Omental fat pad (tissue), 4 donors: ENCODE results near the gene TXNRD2. TPM values are rescaled to one million over a fixed set of nuclear protein-coding genes. Genes with fewer than 3 reads are reported as not detected.

Experiments
- ATAC-seq: fragments of 150-250 bp; one replicate; pipeline ENCODE4 v1.9.1; 2016; ENCODE audit warnings: mild to moderate bottlenecking, moderate library complexity; ENCODE audit not compliant: low FRiP score
- DNase-seq: peaks from one replicate; pipeline ENCODE4 v3.0.0-alpha.2; 2019; ENCODE audit warnings: low spot score
- total RNA-seq, 4 donors: library from RNA; depleted of rRNA; stranded (reverse); fragments of >200 nt; gene quantifications; one replicate each; pipeline ENCODE4 v1.1.0, GENCODE V29; 2016
- TF ChIP-seq, protein P1 (sequence below), 3 donors: fragments of 450-650 bp; IDR thresholded peaks; one replicate each; pipeline ENCODE4 v1.5.1; 2016 to 2017; ENCODE audit warnings: antibody characterized with exemption in 3 of 3, mild to moderate bottlenecking in 3 of 3, moderate library complexity in 2 of 3

Gene TXNRD2
- total RNA-seq, 4 donors from 2014 or later = 10.1 to 24.4 (median 15.1) TPM

DNA sequence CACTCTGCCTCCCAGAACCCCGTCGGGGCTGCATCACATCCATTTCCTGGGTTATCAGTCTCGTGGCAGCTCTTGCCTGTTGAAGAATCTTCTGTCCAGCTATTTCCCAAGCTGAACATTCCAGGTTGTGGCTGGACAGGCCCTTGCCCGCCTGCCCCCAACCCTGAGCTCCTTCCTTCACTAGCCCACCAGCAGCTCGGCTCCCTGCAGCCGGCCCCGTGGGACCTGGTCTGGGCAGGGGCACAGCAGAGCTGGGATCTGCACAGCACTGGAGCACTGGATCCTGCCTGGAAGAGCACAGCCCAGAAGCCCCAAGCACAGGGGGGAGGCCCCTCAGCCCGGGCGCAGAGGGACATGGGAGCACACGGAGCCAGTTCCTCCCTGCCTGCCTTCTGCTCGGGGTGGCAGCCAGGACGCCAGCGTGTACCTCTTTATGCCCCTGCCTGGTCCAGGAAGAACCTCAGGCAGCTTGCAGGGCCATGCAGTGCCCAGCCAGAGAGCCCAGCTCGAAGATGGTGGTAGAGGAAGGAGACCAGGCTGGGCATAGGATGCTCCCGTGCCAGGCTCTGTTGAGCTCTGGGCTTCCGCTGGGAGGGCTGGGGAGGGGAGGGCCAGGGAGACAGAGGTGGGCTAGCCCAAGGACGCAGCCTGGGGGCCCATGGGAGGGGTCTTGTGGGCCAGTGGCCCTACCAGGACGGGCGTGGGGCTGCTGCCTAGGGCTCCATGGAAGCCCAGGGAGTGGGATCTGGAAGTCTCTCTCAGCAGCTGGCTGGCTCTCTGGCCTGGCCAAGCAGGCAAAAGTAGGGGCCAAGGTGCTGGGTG, 70.4 kb downstream of the TXNRD2 start:
- DNase-seq (peak; percentile 1), ATAC-seq (no peak)
- TF ChIP-seq, protein P1, sequence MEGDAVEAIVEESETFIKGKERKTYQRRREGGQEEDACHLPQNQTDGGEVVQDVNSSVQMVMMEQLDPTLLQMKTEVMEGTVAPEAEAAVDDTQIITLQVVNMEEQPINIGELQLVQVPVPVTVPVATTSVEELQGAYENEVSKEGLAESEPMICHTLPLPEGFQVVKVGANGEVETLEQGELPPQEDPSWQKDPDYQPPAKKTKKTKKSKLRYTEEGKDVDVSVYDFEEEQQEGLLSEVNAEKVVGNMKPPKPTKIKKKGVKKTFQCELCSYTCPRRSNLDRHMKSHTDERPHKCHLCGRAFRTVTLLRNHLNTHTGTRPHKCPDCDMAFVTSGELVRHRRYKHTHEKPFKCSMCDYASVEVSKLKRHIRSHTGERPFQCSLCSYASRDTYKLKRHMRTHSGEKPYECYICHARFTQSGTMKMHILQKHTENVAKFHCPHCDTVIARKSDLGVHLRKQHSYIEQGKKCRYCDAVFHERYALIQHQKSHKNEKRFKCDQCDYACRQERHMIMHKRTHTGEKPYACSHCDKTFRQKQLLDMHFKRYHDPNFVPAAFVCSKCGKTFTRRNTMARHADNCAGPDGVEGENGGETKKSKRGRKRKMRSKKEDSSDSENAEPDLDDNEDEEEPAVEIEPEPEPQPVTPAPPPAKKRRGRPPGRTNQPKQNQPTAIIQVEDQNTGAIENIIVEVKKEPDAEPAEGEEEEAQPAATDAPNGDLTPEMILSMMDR (IDR thresholded peaks at IDR 0.05) = no peak

DNA sequence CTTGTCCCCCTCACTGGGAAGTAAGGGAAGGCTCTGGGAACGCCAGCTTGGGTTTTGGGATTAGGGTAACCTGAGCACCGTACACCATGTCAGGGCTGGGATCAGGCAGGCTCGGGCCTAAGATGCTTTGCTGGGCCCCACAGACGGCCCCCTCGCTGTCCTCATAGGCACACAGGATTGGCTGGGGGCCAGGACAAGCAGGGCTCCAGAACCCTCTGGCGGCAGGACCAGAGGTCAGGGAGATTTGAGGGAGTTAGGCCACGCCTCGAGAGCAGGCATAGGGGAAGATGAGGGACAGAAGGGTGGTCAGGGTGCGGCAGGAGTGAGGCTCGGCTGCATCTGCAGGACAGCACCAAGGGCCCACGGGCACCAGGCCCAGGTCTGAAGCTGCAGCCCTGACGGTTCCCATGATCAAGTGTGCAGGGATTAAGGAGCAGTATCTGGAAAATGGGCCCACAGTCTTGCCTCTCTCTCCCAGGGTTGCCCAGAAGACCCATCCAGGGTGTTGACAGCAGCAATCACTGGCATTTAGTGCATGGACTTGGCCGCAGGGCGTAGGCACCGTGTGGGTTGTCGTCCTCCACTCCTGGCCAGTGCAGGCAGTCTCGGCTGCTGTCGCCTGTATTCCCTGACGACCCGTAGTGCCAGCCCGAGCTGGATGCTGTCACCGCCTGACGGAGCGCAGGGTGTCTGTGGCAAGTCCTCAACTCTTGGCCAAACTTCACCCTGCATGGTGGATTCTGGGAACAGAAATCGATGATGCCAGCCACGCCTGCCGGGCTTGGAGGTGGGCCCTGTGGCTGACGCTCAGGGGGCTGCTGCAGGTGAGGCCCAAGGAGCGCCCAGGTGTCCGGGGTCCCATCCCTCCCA, 71.2 kb downstream of the TXNRD2 start:
- DNase-seq = peak; percentile 16
- TF ChIP-seq, protein P1 (IDR thresholded peaks at IDR 0.05) = no peak
- no peak for ATAC-seq

DNA sequence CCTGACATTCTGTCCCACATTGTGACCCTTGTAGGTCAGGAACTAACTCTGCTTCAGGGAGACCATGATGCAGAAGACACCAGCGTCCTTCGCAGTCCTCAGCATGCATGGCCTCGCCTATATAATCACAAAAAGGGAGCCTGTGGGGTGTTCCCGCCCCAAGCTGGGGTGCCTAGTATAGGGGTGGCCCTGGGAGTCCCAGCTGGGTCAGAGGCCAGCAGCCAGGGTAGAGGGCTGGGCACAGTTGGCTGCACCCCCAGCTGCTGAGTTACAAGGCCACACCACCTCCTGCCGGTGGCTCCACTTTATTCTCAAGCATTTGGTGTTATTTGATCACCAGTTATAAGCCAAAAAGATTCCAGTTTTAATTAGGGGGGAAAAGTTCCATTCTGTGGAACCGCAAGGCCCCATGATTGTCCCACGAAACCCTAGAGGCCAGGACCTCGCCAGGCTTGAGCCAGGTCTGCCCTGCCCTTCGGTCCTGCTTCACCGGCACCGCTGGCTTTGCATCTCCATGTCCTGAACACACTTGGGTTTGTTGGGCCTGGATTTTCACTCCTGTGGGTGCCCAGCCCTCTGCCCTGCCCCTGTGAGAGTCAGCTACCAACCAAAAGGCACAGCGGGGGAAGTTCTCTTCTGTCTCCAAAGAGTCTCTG, 72.0 kb downstream of the TXNRD2 start:
- TF ChIP-seq, protein P1 (IDR thresholded peaks at IDR 0.05) = no peak
- DNase-seq = no peak
- ATAC-seq = no peak

DNA sequence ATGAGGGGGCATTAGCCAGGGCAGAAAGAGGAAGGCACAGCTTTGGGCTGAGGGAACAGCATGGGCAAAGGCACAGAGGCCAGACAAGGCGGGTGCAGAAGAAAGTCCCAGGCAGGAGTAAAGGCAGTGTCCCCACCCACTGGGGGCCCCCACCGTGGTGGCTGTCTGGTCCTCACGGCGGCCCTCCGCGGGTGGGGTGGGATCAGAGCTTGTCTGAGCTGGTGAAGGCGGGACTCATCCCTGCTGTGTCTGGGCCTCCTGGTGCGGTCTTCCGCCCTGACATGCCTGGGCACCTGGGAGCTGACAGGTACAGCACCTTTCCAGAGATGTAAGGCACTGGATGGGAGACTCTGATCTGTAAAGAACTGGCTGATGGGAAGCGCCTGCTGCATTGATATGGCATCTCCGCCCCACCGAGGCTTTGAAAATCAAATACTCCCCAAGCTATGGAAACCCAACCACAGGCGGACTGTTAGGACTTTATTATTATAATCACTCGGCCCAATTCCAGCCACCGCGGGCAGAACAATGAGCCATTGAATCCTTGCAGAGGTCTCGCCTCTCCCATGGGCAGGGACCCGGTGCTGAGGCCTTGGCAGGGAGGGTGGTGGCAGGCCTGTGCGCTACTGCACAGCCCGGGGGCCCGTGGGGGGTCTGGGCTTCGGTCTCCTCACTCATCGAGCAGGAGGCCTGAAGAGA, 72.7 kb downstream of the TXNRD2 start:
- no peak for ATAC-seq
- DNase-seq = peak; percentile 14
- TF ChIP-seq, protein P1 (IDR thresholded peaks at IDR 0.05) = no peak

DNA sequence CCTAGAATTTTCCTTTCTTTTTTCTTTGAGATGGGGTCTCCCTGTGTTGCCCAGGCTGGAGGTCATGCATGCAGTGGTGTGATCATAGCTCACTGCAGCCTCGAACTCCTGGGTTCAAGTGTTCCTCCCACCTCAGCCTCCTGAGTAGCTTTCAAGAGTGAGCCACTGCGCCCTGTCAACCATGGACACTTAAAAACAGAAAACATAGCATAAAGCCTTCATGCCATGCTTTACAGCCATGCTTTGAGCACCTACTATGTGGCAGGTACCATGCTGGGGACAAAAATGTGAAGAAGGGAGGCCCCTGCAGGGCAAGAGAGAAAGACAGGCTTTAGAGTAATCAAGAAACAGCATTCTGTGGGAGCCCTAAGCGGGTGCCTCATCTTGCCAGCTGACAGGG, 73.3 kb downstream of the TXNRD2 start:
- DNase-seq = peak; percentile 13
- ATAC-seq = no peak
- TF ChIP-seq, protein P1 (IDR thresholded peaks at IDR 0.05) = no peak

DNA sequence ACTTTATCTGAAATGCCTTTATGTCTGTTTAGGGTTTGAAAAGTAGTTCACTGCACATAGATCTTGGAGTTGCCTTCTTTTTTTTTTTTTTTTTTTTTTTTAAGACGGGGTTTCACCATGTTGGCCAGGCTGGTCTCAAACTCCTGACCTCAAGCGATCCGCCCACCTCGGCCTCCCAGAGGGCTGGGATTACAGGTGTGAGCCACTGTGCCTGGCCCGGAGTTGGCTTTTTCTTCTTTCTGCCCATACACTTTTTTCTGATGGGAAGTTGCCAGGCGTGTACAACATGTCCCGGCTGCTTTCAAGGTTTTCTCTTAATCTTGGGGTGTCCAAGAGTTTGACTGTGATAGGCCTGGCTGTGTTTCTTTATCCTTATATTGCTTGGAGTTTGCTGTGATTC, 74.0 kb downstream of the TXNRD2 start:
- TF ChIP-seq, protein P1 (IDR thresholded peaks at IDR 0.05) = no peak
- DNase-seq (no peak), ATAC-seq (no peak)
